PFSK-1 (cell line): ENCODE results near the gene GABBR2.

ENCODE experiments used
- FOXP2 ChIP-seq: optimal IDR thresholded peaks from 2 replicates; pipeline ENCODE3; 2011; ENCODE audit warnings: borderline replicate concordance, control low read depth, inconsistent platforms; ENCODE audit not compliant: insufficient read depth; ENCODE audit errors: extremely low read length, extremely low read depth
- POLR2AphosphoS5 ChIP-seq: IDR thresholded peaks from 2 replicates; pipeline ENCODE4 v1.6.1; 2012; ENCODE audit warnings: low read depth, mild to moderate bottlenecking, control low read depth, low read length, moderate library complexity
- REST ChIP-seq, 2 experiments: IDR thresholded peaks; 2 replicates each; pipeline versions ENCODE4 v1.6.1 to v1.8.0; 2011 to 2012; ENCODE audit warnings: low read depth in 2 of 2, low read length in 2 of 2, control low read depth in 1 of 2, inconsistent platforms in 1 of 2, mild to moderate bottlenecking in 1 of 2, moderate library complexity in 1 of 2; ENCODE audit not compliant: insufficient read depth in 1 of 2
- SIN3A ChIP-seq: IDR thresholded peaks from 2 replicates; pipeline ENCODE4 v1.6.1; 2012; ENCODE audit warnings: mild to moderate bottlenecking, low read length, moderate library complexity, borderline replicate concordance; ENCODE audit not compliant: insufficient read depth
- TAF1 ChIP-seq: IDR thresholded peaks from 2 replicates; pipeline ENCODE4 v1.6.1; 2012; ENCODE audit warnings: low read length, control low read depth, borderline replicate concordance; ENCODE audit not compliant: insufficient read depth

Gene GABBR2

GRCh38 chr9:98263482-98264357 is 445.0 kb downstream of the GABBR2 start:
- TF ChIP-seq POLR2AphosphoS5 (no peak), SIN3A (no peak), REST (IDR thresholded peaks at IDR 0.05; ENCODE audit: insufficient read depth in 1 of 2, low read depth in 2 of 2, low read length in 2 of 2) (no peak), TAF1 (no peak), FOXP2 (no peak)

- TF ChIP-seq FOXP2 (no peak), POLR2AphosphoS5 (no peak)
These were observed 445.7 kb downstream of the GABBR2 start for GRCh38 chr9:98263080-98263479.

GRCh38 chr9:98262056-98262455 is 446.7 kb downstream of the GABBR2 start:
- TF ChIP-seq TAF1 = no peak
- no peak for TF ChIP-seq POLR2AphosphoS5
- no peak for TF ChIP-seq SIN3A
- no peak for TF ChIP-seq FOXP2
- no peak for TF ChIP-seq REST (IDR thresholded peaks at IDR 0.05; ENCODE audit: insufficient read depth in 1 of 2, low read depth in 2 of 2, low read length in 2 of 2)

- TF ChIP-seq SIN3A = no peak
- TF ChIP-seq TAF1 = no peak
- no peak for TF ChIP-seq POLR2AphosphoS5
These were observed 448.1 kb downstream of the GABBR2 start for GRCh38 chr9:98260635-98261034.

- TF ChIP-seq FOXP2 (no peak), SIN3A (no peak), TAF1 (no peak), POLR2AphosphoS5 (no peak), REST (IDR thresholded peaks at IDR 0.05; ENCODE audit: insufficient read depth in 1 of 2, low read depth in 2 of 2, low read length in 2 of 2) (no peak)
These were observed 448.9 kb downstream of the GABBR2 start for GRCh38 chr9:98259791-98260190.

- TF ChIP-seq REST (IDR thresholded peaks at IDR 0.05; ENCODE audit: insufficient read depth in 1 of 2, low read depth in 2 of 2, low read length in 2 of 2) (no peak), SIN3A (no peak), POLR2AphosphoS5 (no peak), FOXP2 (no peak), TAF1 (no peak)
These were observed 452.0 kb downstream of the GABBR2 start for GRCh38 chr9:98256756-98257155.
